Measurements from ENCODE around the gene ODR4. TPM values are rescaled to one million over a fixed set of nuclear protein-coding genes. Genes with fewer than 3 reads are reported as not detected.
A peak's percentile ranks its signal among the peaks of the same experiment; 100 is the strongest.
"Not testable (repeated sequence)": the region's sequence is repeated elsewhere in the genome, so short reads cannot be mapped to it uniquely, and the experiment has no call there.

The ODR4 gene
- polyA plus RNA-seq, 1 of the 3 experiments (the other 2 are of a cell fraction): 8.2 TPM

DNA sequence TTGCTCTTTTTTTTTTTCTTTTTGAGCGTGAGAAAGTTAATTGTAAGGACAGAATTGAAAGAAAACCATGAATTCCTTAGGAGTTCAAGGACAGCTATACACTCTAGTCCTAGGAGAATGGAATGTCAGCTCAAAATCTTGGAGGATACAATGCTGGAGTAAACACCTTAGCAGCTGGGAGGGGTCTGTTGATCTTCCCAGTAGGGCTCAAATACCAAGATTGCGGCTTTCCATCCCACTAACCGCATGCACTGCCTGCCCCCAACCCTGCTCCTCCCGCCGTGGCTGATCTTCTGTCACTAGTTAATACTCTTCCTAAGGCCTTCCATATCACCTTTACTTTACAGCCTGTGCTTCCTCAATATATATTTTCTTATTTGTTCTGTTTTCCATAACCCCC, 87.9 kb downstream of the ODR4 start:
- Histone ChIP-seq H3K4me3 (ENCODE audit: low read depth in 2 of 2, low read length in 1 of 2) (no peak overlapping the region), H3K27ac (ENCODE audit: low read depth in 2 of 2, low read length in 1 of 2) (no peak overlapping the region), H3K27me3 (ENCODE audit: insufficient read depth) (no peaks in the 10 kb centered on the region), H3K79me2 (ENCODE audit: insufficient read depth) (no peaks in the 10 kb centered on the region), H3F3A (replicated peaks; ENCODE audit: insufficient read depth) (peaks cover 4% of the 10 kb centered on the region), H4K20me1 (ENCODE audit: insufficient read depth) (no peaks in the 10 kb centered on the region), H3K36me3 (replicated peaks in 1 of 2; ENCODE audit: control insufficient read depth in 1 of 2, insufficient read depth in 2 of 2, low read length in 1 of 2) (no peaks in the 10 kb centered on the region), H3K9ac (no peak overlapping the region), H3K9me3 (no peaks in the 10 kb centered on the region), H3K4me1 (ENCODE audit: control insufficient read depth in 1 of 2, insufficient read depth in 2 of 2, low read depth in 1 of 2, low read length in 1 of 2) (no peaks in the 10 kb centered on the region), H3K4me2 (no peak overlapping the region), H3K9me2 (no peaks in the 10 kb centered on the region), H2AFZ (ENCODE audit: low read depth) (no peak overlapping the region)
- 94% methylated on average over 5 of the region's 5 CpGs for WGBS (ENCODE audit: low lambda C conversion rate)
- ChIA-PET POLR2A (no interaction called here), CTCF (interaction anchor here (0.9 to 1.1 kb wide), 2 partner anchors 17 to 18 kb away, joined by 3 read pairs; no protein-coding TSS in a partner anchor)
- TF ChIP-seq TAF1 (IDR thresholded peaks at IDR 0.05; ENCODE audit: borderline replicate concordance, low read depth, low read length): no peak
- no peak for TF ChIP-seq MEF2A (IDR thresholded peaks at IDR 0.05; ENCODE audit: borderline replicate concordance, low read depth)
- no peak for TF ChIP-seq FOXJ3 (CRISPR knock-in tag; IDR thresholded peaks at IDR 0.05)
- TF ChIP-seq SIN3A (IDR thresholded peaks at IDR 0.05; ENCODE audit: borderline replicate concordance, low read depth, low read length): no peak
- TF ChIP-seq, protein P1, sequence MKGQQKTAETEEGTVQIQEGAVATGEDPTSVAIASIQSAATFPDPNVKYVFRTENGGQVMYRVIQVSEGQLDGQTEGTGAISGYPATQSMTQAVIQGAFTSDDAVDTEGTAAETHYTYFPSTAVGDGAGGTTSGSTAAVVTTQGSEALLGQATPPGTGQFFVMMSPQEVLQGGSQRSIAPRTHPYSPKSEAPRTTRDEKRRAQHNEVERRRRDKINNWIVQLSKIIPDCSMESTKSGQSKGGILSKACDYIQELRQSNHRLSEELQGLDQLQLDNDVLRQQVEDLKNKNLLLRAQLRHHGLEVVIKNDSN (IDR thresholded peaks at IDR 0.05; ENCODE audit: borderline replicate concordance, low read depth): no peak
- no peak for DNase-seq

DNA sequence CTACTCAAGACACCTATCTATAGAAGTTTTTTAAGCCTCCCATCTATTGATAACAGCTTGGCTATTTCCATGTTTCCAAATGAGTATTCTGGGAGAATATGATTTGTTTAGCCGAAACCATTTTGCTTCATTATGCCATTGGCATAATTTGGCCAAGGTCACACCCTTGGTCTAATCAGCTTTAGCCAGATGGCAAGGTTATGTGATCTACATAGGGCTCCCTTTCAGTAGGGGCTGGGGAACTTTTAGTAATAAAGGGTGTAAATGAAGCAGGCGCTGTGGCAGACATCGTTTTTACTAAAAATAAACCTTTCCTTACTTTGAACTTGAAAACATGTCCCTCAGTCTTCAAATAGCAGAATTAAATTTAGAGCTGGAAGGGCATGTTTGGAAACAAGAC, 88.3 kb downstream of the ODR4 start:
- no peaks in the 10 kb centered on the region for H3K9me2 ChIP-seq
- H3K9me3 ChIP-seq: no peaks in the 10 kb centered on the region
- H3K27me3 ChIP-seq (ENCODE audit: insufficient read depth): no peaks in the 10 kb centered on the region
- ChIA-PET CTCF (interaction anchor here (0.9 to 1.1 kb wide), 2 partner anchors 17 to 19 kb away, joined by 3 read pairs; no protein-coding TSS in a partner anchor), POLR2A (no interaction called here)
- H3K4me1 ChIP-seq (ENCODE audit: control insufficient read depth in 1 of 2, insufficient read depth in 2 of 2, low read depth in 1 of 2, low read length in 1 of 2): no peaks in the 10 kb centered on the region
- no peaks in the 10 kb centered on the region for H3K36me3 ChIP-seq (replicated peaks in 1 of 2; ENCODE audit: control insufficient read depth in 1 of 2, insufficient read depth in 2 of 2, low read length in 1 of 2)
- no peak for TF ChIP-seq GABPA (IDR thresholded peaks at IDR 0.05; ENCODE audit: low read depth)
- no peak for TF ChIP-seq NRF1 (IDR thresholded peaks at IDR 0.05; ENCODE audit: low read depth, low read length)
- TF ChIP-seq RFX5 (IDR thresholded peaks at IDR 0.05; ENCODE audit: low read length): no peak
- TF ChIP-seq RCOR1 (IDR thresholded peaks at IDR 0.05; ENCODE audit: low read length): no peak
- TF ChIP-seq TAF1 (IDR thresholded peaks at IDR 0.05; ENCODE audit: borderline replicate concordance, low read depth, low read length): no peak
- TF ChIP-seq EP300 (IDR thresholded peaks at IDR 0.05; ENCODE audit: borderline replicate concordance in 1 of 2, low read depth in 1 of 2, low read length in 1 of 2): no peak
- TF ChIP-seq RAD21 (IDR thresholded peaks at IDR 0.05; ENCODE audit: low read length): no peak
- TF ChIP-seq, protein P2, sequence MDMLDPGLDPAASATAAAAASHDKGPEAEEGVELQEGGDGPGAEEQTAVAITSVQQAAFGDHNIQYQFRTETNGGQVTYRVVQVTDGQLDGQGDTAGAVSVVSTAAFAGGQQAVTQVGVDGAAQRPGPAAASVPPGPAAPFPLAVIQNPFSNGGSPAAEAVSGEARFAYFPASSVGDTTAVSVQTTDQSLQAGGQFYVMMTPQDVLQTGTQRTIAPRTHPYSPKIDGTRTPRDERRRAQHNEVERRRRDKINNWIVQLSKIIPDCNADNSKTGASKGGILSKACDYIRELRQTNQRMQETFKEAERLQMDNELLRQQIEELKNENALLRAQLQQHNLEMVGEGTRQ (IDR thresholded peaks at IDR 0.05; ENCODE audit: borderline replicate concordance, low read depth, low read length): no peak
- TF ChIP-seq MXI1 (IDR thresholded peaks at IDR 0.05; ENCODE audit: low read depth, low read length): no peak
- TF ChIP-seq SMC3 (IDR thresholded peaks at IDR 0.05; ENCODE audit: low read depth, low read length): no peak
- TF ChIP-seq FOXJ3 (CRISPR knock-in tag; IDR thresholded peaks at IDR 0.05): no peak
- no peak for TF ChIP-seq RXRA (IDR thresholded peaks at IDR 0.05; ENCODE audit: borderline replicate concordance, low read depth)
- no peak for TF ChIP-seq JUND (IDR thresholded peaks at IDR 0.05)
- TF ChIP-seq, protein P3, sequence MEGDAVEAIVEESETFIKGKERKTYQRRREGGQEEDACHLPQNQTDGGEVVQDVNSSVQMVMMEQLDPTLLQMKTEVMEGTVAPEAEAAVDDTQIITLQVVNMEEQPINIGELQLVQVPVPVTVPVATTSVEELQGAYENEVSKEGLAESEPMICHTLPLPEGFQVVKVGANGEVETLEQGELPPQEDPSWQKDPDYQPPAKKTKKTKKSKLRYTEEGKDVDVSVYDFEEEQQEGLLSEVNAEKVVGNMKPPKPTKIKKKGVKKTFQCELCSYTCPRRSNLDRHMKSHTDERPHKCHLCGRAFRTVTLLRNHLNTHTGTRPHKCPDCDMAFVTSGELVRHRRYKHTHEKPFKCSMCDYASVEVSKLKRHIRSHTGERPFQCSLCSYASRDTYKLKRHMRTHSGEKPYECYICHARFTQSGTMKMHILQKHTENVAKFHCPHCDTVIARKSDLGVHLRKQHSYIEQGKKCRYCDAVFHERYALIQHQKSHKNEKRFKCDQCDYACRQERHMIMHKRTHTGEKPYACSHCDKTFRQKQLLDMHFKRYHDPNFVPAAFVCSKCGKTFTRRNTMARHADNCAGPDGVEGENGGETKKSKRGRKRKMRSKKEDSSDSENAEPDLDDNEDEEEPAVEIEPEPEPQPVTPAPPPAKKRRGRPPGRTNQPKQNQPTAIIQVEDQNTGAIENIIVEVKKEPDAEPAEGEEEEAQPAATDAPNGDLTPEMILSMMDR (IDR thresholded peaks at IDR 0.05): no peak
- TF ChIP-seq, protein P4, sequence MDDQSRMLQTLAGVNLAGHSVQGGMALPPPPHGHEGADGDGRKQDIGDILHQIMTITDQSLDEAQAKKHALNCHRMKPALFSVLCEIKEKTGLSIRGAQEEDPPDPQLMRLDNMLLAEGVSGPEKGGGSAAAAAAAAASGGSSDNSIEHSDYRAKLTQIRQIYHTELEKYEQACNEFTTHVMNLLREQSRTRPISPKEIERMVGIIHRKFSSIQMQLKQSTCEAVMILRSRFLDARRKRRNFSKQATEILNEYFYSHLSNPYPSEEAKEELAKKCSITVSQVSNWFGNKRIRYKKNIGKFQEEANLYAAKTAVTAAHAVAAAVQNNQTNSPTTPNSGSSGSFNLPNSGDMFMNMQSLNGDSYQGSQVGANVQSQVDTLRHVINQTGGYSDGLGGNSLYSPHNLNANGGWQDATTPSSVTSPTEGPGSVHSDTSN (IDR thresholded peaks at IDR 0.05): no peak
- H3K4me3 ChIP-seq (ENCODE audit: low read depth in 2 of 2, low read length in 1 of 2): no peak overlapping the region
- H3K9ac ChIP-seq: no peak overlapping the region
- no peak for DNase-seq
- H2AFZ ChIP-seq (ENCODE audit: low read depth): no peak overlapping the region
- peaks cover 4% of the 10 kb centered on the region for H3F3A ChIP-seq (replicated peaks; ENCODE audit: insufficient read depth)
- H3K27ac ChIP-seq (ENCODE audit: low read depth in 2 of 2, low read length in 1 of 2): no peak overlapping the region
- WGBS (ENCODE audit: low lambda C conversion rate): 73% methylated on average over 3 of the region's 3 CpGs
- no peak overlapping the region for H3K4me2 ChIP-seq
- no peaks in the 10 kb centered on the region for H4K20me1 ChIP-seq (ENCODE audit: insufficient read depth)
- H3K79me2 ChIP-seq (ENCODE audit: insufficient read depth): no peaks in the 10 kb centered on the region

DNA sequence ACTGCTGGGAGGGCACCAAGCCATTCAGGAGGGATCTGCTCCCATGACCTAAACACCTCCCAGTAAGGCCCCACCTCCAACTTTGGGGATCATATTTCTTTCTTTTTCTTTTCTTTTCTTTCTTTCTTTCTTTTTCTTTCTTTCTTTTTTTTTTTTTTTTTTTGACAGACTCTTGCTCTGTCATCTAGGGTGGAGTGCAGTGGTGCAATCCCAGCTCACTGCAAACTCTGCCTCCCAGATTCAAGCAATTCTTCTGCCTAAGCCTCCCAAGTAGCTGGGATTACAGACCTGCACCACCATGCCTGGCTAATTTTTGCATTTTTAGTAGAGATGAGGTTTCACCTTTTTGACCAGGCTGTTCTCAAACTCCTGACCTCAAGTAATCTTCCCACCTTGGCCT, 89.9 kb downstream of the ODR4 start:
- H3K4me3 ChIP-seq (ENCODE audit: low read depth in 2 of 2, low read length in 1 of 2); DNase-seq; H3K9me2 ChIP-seq; H2AFZ ChIP-seq (ENCODE audit: low read depth); H3K4me1 ChIP-seq (ENCODE audit: control insufficient read depth in 1 of 2, insufficient read depth in 2 of 2, low read depth in 1 of 2, low read length in 1 of 2); POLR2A ChIA-PET; CTCF ChIA-PET; H3F3A ChIP-seq (replicated peaks; ENCODE audit: insufficient read depth); H3K36me3 ChIP-seq (replicated peaks in 1 of 2; ENCODE audit: control insufficient read depth in 1 of 2, insufficient read depth in 2 of 2, low read length in 1 of 2); H3K9me3 ChIP-seq; H3K9ac ChIP-seq; H3K27me3 ChIP-seq (ENCODE audit: insufficient read depth); H3K79me2 ChIP-seq (ENCODE audit: insufficient read depth); H4K20me1 ChIP-seq (ENCODE audit: insufficient read depth): not testable (repeated sequence)
- H3K27ac ChIP-seq (ENCODE audit: low read depth in 2 of 2, low read length in 1 of 2): 0 out of 4 replicates have a peak overlapping the region, but pooled peaks of 1 of the 2 experiments have one; percentile 12
- peak overlapping the region; percentile 26; the same call in 1 of the 2 replicates for H3K4me2 ChIP-seq

All from SK-N-SH (cell line).